HFFc6 (cell line): ENCODE results near the gene MRPL27. TPM values are rescaled to one million over a fixed set of nuclear protein-coding genes. Genes with fewer than 3 reads are reported as not detected.
A peak's percentile ranks its signal among the peaks of the same experiment; 100 is the strongest.

Experiments used
- DNase-seq: peaks from one replicate; pipeline ENCODE4 v3.0.0-alpha.2; 2018
- H3K27ac Mint-ChIP-seq: 2 replicates; pipeline ENCODE4 v1.8.0; 2020; ENCODE audit warnings: mild to moderate bottlenecking, mixed read lengths
- H3K27me3 Mint-ChIP-seq: 2 replicates; pipeline ENCODE4 v1.8.0; 2021; ENCODE audit warnings: mild to moderate bottlenecking, moderate library complexity, mixed read lengths; ENCODE audit not compliant: insufficient read depth
- H3K36me3 Mint-ChIP-seq: 2 replicates; pipeline ENCODE4 v1.8.0; 2021; ENCODE audit warnings: low read depth, mixed read lengths
- H3K4me1 Mint-ChIP-seq: 2 replicates; pipeline ENCODE4 v1.8.0; 2020; ENCODE audit warnings: low read depth, mixed read lengths
- H3K4me3 Mint-ChIP-seq: 2 replicates; pipeline ENCODE4 v1.8.0; 2020; ENCODE audit warnings: mild to moderate bottlenecking, moderate library complexity, mixed read lengths
- H3K9me3 Mint-ChIP-seq: 2 replicates; pipeline ENCODE4 v1.8.0; 2020; ENCODE audit warnings: mild to moderate bottlenecking, mixed read lengths
- total RNA-seq, 6 experiments: library from RNA; stranded (reverse); fragmentation: NEBNext Ultra II Directional; extraction: Animal tissue kit (Norgen Biotek cat#: 25700); gene quantifications; 2 replicates in 1 of 6; 3 replicates in 5 of 6; pipeline ENCODE4 v1.2.3, GENCODE V29; 2021
- TF ChIP-seq, protein P1 (sequence below): fragments of 200-600 bp; sonication (generic); IDR thresholded peaks from 2 replicates; pipeline ENCODE4 v1.5.0; 2021; ENCODE audit warnings: antibody characterized with exemption, mild to moderate bottlenecking

MRPL27 gene
- total RNA-seq, 6 experiments from 2014 or later = 70.0 to 78.7 (median 75.0) TPM

- TF ChIP-seq, protein P1, sequence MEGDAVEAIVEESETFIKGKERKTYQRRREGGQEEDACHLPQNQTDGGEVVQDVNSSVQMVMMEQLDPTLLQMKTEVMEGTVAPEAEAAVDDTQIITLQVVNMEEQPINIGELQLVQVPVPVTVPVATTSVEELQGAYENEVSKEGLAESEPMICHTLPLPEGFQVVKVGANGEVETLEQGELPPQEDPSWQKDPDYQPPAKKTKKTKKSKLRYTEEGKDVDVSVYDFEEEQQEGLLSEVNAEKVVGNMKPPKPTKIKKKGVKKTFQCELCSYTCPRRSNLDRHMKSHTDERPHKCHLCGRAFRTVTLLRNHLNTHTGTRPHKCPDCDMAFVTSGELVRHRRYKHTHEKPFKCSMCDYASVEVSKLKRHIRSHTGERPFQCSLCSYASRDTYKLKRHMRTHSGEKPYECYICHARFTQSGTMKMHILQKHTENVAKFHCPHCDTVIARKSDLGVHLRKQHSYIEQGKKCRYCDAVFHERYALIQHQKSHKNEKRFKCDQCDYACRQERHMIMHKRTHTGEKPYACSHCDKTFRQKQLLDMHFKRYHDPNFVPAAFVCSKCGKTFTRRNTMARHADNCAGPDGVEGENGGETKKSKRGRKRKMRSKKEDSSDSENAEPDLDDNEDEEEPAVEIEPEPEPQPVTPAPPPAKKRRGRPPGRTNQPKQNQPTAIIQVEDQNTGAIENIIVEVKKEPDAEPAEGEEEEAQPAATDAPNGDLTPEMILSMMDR = no peak
- peak overlapping the region; percentile 97 for H3K4me3 Mint-ChIP-seq
- H3K27ac Mint-ChIP-seq = peak overlapping the region; percentile 70
- H3K9me3 Mint-ChIP-seq = no peaks in the 10 kb centered on the region
- H3K4me1 Mint-ChIP-seq = peaks cover 53% of the 10 kb centered on the region
- H3K36me3 Mint-ChIP-seq = no peaks in the 10 kb centered on the region
- DNase-seq = no peak
- peaks cover 2% of the 10 kb centered on the region for H3K27me3 Mint-ChIP-seq
Observed at GRCh38 chr17:50347117-50347893, 25.7 kb downstream of the MRPL27 start.

- peaks cover 46% of the 10 kb centered on the region for H3K4me1 Mint-ChIP-seq
- H3K27me3 Mint-ChIP-seq = peaks cover 2% of the 10 kb centered on the region; the same call in 1 of the 2 replicates
- TF ChIP-seq, protein P1 = no peak
- peak overlapping the region; percentile 75 for H3K27ac Mint-ChIP-seq
- peak overlapping the region; percentile 97 for H3K4me3 Mint-ChIP-seq
- H3K36me3 Mint-ChIP-seq = no peaks in the 10 kb centered on the region
- no peak for DNase-seq
- H3K9me3 Mint-ChIP-seq = no peaks in the 10 kb centered on the region
Observed at GRCh38 chr17:50346313-50347116, 26.5 kb downstream of the MRPL27 start.

DNA sequence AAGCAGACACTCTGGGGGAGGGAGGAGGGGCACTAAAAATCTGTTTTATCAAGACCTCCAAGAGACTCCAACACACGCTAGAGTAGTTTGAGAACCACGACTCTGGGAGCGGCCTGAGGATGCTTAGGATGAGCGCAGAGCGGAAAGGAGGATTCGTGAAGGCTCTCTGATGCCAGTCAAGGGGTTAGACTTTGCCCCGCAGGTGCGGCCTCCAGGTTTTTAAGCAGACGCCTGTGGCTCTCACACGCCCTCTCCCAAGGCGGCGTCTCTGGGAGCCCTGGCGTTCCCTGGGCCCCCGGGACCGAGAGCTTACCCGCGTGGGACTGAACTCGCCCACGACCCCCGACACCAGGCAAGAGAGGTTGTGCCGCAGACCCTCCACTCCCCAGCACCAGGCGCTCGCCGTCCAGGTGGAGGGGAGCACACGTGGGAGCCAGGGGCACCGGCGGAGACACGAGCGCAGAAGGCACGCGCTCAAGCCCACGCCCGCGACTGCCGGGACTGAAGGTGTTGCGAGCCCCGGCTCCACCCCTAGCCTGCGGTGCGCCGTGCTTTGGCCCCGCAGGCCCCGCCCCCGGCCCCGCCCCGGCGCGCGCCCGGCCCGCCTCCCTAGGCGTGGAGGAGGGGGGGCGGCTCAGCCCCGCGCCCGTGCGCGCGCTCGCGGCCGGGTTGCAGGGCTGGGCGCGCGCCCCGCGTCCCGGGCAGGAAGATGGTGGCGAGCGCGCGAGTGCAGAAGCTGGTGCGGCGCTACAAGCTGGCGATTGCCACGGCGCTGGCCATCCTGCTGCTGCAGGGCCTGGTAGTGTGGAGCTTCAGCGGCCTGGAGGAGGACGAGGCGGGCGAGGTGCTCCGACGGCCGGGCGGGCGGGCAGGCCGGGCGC, 27.3 kb downstream of the MRPL27 start, which contains the start of gene XYLT2:
TSS of gene XYLT2 (plus strand) at position 695 of the 881 bp plus-strand sequence. CDS start at position 710, 15 bp downstream.
- TF ChIP-seq, protein P1 = no peak
- H3K27me3 Mint-ChIP-seq = peaks cover 2% of the 10 kb centered on the region; the same call in 1 of the 2 replicates
- H3K36me3 Mint-ChIP-seq = no peaks in the 10 kb centered on the region
- DNase-seq = peak; percentile 54
- peaks cover 39% of the 10 kb centered on the region for H3K4me1 Mint-ChIP-seq
- peak within 1 kb of the TSS; percentile 75 for H3K27ac Mint-ChIP-seq
- H3K9me3 Mint-ChIP-seq = no peaks in the 10 kb centered on the region
- peak within 1 kb of the TSS; percentile 97 for H3K4me3 Mint-ChIP-seq

DNA sequence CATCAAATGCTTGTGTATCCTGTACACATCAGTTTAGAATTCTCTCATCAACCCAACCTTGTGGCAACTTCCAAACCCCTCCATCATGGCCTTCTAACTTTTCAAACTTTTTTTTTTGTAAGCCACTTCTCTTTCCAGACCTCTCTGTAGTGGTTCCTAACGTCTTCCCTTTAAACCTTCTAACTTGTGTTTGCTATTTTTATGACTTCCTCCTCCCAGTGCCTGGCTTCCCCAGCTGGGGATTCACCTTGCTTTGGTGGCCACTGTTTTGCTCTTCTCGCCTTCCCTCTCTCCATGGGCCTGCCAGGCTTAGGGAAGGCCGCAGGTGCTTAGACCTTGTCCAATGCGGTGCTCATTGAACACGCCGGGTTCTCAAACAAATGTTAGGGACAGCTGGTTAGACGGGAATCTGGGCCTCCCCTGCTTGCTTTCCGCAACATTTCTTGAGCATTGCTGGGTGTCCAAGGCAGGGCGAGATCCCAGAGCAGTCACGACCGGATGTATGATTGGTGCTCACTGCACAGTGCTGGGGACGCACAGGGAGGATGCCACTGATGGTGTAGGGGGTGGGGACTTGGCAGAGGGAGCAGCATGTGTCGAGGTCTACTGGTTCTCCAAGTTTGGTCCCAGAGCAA, 28.1 kb downstream of the MRPL27 start:
- Mint-ChIP-seq H3K36me3 (no peaks in the 10 kb centered on the region), H3K4me1 (peaks cover 36% of the 10 kb centered on the region), H3K9me3 (no peaks in the 10 kb centered on the region), H3K4me3 (peak overlapping the region; percentile 84), H3K27ac (no peak overlapping the region), H3K27me3 (peaks cover 8% of the 10 kb centered on the region)
- no peak for DNase-seq
- TF ChIP-seq, protein P1 = no peak
